ENCODE results near the gene SHROOM2.

DNA sequence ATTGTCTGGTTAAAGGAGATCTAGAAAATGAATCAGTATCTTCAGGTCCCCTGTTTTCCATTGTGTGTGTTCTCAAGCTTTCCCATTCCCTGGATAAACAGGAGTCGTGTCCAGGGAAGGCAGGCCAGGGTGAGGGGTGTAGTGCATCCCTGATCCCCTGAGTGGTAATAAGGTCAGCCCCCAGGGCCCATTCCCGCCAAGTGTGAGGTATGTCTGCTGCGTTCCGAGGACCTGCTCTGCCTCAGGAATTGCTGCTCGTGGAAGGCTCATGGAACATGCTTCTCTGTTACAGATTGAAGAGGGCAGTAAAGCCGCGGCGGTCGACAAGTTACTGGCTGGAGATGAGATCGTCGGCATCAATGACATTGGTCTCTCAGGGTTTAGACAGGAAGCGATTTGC is 87.1 kb downstream of the SHROOM2 start:
- TF ChIP-seq, protein P1, sequence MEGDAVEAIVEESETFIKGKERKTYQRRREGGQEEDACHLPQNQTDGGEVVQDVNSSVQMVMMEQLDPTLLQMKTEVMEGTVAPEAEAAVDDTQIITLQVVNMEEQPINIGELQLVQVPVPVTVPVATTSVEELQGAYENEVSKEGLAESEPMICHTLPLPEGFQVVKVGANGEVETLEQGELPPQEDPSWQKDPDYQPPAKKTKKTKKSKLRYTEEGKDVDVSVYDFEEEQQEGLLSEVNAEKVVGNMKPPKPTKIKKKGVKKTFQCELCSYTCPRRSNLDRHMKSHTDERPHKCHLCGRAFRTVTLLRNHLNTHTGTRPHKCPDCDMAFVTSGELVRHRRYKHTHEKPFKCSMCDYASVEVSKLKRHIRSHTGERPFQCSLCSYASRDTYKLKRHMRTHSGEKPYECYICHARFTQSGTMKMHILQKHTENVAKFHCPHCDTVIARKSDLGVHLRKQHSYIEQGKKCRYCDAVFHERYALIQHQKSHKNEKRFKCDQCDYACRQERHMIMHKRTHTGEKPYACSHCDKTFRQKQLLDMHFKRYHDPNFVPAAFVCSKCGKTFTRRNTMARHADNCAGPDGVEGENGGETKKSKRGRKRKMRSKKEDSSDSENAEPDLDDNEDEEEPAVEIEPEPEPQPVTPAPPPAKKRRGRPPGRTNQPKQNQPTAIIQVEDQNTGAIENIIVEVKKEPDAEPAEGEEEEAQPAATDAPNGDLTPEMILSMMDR (IDR thresholded peaks at IDR 0.05), result no peak
- no peak for TF ChIP-seq POLR2A (IDR thresholded peaks at IDR 0.05)

Data from esophagus squamous epithelium (tissue), 4 donors.